Measurements from ENCODE around the gene ACKR4.
A peak's percentile ranks its signal among the peaks of the same experiment; 100 is the strongest.
"Not testable (repeated sequence)": the region's sequence is repeated elsewhere in the genome, so short reads cannot be mapped to it uniquely, and the experiment has no call there.

ACKR4 gene

DNA sequence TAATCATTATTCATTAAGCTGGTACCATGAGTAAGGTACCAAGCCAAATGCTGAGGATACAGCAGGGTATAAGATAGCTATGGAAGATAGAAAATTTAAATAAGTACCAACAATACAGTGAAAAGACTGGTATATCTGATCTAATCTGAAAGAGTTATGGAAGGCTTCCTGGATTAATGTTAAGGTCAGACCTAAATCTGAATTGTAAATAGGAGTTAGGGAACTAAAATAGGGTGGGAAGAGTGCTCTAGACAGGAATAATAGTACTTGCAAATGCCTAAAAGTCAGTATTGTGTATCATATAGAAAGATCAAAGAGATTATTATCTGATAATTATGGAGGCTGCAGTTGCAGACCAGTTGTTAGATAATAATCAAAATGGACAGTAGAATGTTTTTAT lies 2.6 kb upstream of the ACKR4 start:
- no peak for DNase-seq (ENCODE audit: low spot score)

DNA sequence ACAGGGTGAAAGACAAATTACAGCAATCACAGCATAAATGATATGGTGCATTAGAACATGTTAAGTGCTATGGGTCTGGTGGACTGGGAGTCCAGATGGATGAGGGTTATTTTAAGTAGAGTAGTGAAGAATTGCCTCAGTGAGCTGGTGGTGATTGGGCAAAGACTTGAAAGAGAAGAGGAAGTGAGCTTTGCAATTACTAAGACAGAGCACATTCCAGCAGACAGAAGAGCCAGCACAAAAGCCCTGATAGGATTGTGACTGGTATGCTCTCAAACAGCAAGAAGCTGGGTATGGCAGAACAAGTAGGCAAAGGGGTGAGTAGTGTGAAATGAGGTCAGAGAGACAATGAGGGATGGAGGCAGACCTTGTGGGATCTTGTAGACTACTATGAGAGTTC lies 2.1 kb upstream of the ACKR4 start:
- peak; percentile 2 for DNase-seq (ENCODE audit: low spot score)

- DNase-seq (ENCODE audit: low spot score) = no peak
Measured at GRCh38 chr3:132596326-132596725, 744 bp upstream of the ACKR4 start.

GRCh38 chr3:132597660-132598059 lies 590 bp downstream of the ACKR4 start:
- no peak for DNase-seq (ENCODE audit: low spot score)

DNA sequence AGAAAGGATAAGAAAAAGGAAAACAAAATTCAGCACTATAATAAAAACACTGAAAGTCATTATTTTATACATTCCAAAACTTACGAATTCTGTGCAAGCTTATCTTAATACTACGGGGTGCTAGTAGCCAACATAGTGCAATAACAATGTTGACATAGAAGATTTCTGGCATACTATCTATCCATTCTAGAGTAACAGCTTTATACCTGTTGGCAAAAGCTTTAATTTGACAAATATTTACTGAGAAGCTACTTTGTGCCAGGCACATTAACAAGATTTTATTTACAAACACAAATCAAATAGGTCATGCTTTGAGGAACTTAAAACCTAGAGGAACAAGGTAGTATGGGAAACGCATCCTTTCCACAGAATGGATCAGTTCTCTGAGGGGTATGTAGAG lies 1.1 kb downstream of the ACKR4 start:
- no peak for DNase-seq (ENCODE audit: low spot score)

DNA sequence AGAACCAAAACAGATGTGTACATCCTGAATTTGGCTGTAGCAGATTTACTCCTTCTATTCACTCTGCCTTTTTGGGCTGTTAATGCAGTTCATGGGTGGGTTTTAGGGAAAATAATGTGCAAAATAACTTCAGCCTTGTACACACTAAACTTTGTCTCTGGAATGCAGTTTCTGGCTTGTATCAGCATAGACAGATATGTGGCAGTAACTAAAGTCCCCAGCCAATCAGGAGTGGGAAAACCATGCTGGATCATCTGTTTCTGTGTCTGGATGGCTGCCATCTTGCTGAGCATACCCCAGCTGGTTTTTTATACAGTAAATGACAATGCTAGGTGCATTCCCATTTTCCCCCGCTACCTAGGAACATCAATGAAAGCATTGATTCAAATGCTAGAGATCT lies 3.5 kb downstream of the ACKR4 start:
- not testable (repeated sequence) for DNase-seq (ENCODE audit: low spot score)

DNA sequence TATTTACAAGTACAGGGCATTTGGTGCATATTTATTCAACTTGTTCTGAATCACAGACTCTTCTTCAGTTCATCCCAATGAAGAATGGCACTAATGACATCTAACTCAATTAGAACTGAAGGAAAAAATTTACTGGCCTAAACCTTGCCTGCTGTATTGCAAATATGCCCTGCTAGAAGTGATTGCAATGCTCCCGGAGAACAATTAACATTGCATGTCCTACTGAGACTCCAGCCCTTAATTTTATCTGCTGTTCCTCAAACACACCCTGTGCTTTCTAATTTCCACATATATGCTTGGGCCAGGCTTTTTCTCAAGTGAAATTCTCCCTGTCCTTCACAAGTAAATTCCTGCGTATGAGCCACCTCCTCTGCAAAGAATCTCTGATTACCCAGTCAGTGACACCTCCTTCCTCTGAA lies 8.3 kb downstream of the ACKR4 start:
- no peak for DNase-seq (ENCODE audit: low spot score)

DNA sequence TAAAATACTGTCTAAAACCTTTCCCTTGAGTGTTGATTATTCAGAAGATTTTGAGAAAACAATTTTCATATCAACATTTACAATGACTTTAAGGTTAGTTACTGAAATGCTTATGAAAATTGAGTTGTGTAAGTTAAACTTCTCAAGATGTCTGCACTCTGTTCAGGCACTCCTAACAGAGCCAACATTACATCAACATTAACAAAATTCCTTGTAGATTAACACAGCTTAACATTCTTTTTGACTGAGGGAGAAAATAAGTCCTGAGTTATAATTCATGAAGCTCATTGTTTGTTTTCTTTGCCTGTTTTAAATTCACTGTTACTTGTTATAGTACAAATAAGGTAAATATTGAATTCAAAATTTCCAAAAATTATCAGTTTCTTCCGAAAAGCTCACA lies 9.0 kb downstream of the ACKR4 start:
- DNase-seq (ENCODE audit: low spot score) = peak; percentile 10

GRCh38 chr3:132606620-132607019 lies 9.6 kb downstream of the ACKR4 start:
- DNase-seq (ENCODE audit: low spot score) = not testable (repeated sequence)

DNA sequence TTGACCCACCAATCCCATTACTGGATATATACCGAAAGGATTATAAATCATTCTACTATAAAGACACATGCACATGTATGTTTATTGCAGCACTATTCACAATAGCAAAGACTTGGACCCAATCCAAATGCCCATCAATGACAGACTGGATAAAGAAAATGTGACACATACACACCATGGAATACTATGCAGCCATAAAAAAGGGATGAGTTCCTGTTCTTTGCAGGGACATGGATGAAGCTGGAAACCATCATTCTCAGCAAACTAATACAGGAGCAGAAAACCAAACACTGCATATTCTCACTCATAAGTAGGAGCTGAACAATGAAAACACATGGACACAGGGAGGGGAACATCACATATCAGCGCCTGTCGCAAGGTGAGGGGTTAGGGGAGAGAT lies 18.2 kb downstream of the ACKR4 start:
- DNase-seq (ENCODE audit: low spot score) = not testable (repeated sequence)

DNA sequence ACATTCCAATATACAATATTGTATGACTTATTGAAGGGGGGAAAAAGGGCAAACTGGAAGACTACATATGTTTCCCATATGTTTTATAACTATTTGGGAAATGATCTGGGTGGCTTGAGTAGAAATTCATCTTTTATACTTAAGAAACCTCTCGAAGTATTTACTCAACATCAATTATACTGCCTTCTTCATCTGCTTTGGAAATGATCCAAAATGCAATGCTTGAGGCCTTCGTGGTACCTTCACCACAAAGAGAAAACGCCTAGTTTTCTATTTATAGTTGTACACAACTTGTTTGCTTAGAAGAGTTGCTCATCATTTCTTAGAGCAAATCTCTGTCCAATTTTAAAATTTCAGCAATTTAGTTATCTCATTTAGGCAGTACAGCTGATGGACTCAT lies 18.8 kb downstream of the ACKR4 start:
- no peak for DNase-seq (ENCODE audit: low spot score)

- no peak for DNase-seq (ENCODE audit: low spot score)
Measured at GRCh38 chr3:132616780-132617179, 19.7 kb downstream of the ACKR4 start.

DNA sequence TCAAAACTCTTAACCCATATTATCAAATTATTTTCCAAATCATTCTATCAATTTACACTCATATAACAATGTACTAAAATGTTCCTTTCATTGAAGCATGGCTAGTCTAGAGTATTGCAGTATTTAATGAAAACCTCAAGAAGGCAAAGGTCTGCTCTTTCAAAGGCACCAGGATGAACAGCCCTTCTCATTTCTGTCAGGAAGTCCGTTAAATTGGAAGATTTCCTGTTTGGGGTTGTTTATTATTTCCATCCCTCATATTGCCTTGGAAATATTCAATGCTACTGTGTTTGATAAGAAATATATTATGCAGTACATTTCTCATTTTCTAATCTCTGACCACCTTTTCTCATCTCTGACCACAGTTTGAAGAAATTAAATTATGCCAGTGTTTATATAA lies 25.1 kb downstream of the ACKR4 start:
- DNase-seq (ENCODE audit: low spot score) = no peak

DNA sequence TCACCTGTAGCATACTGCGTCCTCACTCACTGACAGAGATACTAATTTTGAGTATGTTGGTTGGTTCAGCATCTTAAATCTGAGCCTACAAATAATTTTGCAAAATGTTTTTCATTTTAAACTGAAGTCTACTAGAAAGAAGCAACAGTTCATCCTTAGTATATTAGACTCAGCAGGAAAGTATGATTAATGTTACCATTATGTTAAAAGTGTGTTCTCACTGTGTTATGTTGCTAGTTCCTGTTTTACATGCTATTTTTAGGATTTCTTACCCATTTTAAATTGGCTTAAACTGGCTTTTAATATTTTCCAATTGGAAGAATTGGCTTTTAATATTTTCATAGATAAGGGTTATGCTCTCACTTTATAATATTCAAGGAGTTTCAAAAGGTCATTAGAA lies 25.7 kb downstream of the ACKR4 start:
- no peak for DNase-seq (ENCODE audit: low spot score)

DNA sequence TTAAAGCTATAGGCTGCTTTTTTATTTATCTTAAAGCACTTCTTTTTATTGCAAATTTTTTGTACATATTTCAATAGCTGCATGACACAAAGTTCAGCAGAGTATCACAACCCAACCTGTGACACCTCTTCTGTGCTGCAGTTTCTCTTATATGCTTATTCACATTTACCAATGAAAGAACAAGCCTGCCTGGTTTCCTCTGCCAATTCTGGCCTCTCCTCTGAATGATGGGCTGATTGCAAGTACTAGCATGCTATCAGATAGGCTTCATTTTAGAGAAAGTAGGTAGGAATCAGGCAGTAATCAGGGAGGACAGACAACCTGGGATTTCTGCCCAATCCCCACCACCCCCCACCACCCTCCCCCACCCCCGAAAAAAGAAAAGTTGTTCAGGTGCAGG lies 26.6 kb downstream of the ACKR4 start:
- no peak for DNase-seq (ENCODE audit: low spot score)

DNA sequence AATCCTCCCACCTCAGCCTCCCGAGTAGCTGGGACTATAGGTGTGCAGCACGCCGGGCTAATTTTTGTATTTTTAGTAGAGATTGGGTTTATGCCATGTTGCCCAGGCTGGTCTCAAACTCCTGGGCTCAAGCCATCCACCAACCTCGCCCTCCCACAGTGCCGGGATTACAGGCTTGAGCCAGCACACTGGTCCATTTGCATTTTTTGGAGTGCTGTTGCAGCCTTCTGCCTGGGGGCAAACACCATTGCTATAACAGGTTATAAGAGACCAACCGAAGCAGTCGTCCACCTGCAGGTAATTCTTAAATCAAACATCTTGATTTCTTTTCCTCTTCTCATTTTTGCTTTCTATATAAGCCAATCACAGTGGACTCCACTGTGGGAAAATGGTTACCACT lies 27.7 kb downstream of the ACKR4 start:
- DNase-seq (ENCODE audit: low spot score) = no peak

DNA sequence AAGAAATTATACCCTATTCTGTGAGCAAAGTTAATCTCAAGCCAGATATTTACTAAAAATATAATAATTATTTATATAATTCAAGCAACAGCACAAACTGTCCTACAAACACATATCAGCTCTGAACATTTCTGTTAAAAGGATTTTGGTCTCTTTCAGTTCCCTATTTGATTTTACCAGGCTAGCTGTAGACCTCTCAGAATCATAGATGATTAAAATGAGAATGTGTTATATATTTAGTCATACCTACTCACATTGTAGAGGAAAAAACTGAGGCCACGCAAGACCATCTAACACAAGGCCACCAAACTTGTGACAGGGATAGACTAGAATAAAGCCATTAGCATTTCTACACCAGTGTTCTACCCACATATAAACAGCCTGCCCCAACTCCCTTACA lies 28.5 kb downstream of the ACKR4 start:
- no peak for DNase-seq (ENCODE audit: low spot score)

DNA sequence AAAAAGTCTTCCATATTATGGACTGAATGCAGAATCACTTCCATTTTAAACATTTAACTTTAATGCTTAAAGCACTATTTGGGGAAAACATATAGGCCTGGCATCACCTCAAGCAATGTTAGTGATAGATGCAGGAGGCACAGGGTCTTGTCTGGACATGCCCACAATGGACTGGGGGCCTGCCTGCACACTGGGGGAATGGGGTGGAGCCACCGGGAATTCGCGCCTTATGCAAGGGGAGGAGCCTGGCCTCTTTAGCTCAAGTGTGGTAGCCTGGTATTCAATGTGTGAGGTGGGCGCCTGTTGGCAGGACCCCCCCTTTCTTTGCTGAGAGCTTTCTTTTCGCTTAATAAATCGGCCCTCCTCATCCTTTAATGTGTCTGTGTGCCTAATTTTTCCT lies 29.9 kb downstream of the ACKR4 start:
- no peak for DNase-seq (ENCODE audit: low spot score)

GRCh38 chr3:132628157-132628556 lies 31.1 kb downstream of the ACKR4 start:
- no peak for DNase-seq (ENCODE audit: low spot score)

DNA sequence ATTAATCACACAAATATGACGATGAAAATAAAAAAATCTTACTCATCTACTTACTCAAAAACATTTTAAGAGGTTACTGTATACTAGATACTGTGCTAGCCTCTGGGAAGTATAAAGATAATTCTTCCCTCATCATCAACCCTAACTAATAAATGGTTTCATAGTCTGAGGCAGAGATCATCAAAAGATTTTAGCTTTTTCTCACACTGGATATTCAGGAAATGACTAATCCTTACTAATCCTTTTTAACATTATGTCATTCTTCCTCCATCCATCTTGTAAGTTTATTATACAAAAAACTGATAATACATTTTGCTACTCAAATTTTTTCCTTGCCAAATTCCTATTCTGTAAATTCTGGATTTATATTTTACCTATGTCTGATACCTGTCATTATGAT lies 32.9 kb downstream of the ACKR4 start:
- peak; percentile 45 for DNase-seq (ENCODE audit: low spot score)

GRCh38 chr3:132630612-132631011 lies 33.5 kb downstream of the ACKR4 start:
- no peak for DNase-seq (ENCODE audit: low spot score)

- no peak for DNase-seq (ENCODE audit: low spot score)
Measured at GRCh38 chr3:132635052-132635451, 38.0 kb downstream of the ACKR4 start.

GRCh38 chr3:132637590-132637989 lies 40.5 kb downstream of the ACKR4 start:
- DNase-seq (ENCODE audit: low spot score) = peak; percentile 17

GRCh38 chr3:132638706-132639105 lies 41.6 kb downstream of the ACKR4 start:
- DNase-seq (ENCODE audit: low spot score) = no peak

GRCh38 chr3:132641427-132641826 lies 44.4 kb downstream of the ACKR4 start:
- not testable (repeated sequence) for DNase-seq (ENCODE audit: low spot score)
